ENCODE data around the gene EEA1. TPM values are rescaled to one million over a fixed set of nuclear protein-coding genes. Genes with fewer than 3 reads are reported as not detected.

EEA1 gene
- total and polyA plus RNA-seq, 11 donors: 5.1 to 45.5 (median 28.5) TPM

DNA sequence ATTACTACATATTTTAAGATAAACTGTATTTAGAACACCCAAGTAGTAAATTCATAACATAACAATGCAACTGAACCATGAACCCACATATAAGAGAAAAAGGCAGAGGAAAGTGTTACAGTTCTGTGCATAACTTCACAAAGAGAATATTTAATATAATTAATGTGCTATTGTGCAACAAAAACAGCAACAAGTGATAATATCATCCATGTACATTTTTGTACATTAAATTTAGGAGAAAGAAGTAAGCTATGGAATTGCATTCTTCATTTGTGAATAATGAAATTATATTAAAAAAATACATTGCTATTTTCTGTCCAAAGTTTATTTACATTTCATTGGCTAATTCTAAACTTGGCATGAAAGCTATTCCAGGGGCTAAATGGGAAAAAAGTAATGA is 153.7 kb downstream of the EEA1 start:
- no peak overlapping the region for H3K27ac ChIP-seq
- peaks cover 0 to 57% (median 43%) of the 10 kb centered on the region in 9 donors for H3K36me3 ChIP-seq
- H3K27me3 ChIP-seq: no peaks in the 10 kb centered on the region
- peaks cover 0 to 29% (median 6%) of the 10 kb centered on the region in 12 donors for H3K4me1 ChIP-seq
- intact Hi-C loops (cut with DNase I): no loop called here
- DNase-seq (no peak), ATAC-seq (no peak)
- H3K4me3 ChIP-seq: no peak overlapping the region
- no peaks in the 10 kb centered on the region for H3K9me3 ChIP-seq
- TF ChIP-seq, protein P1, sequence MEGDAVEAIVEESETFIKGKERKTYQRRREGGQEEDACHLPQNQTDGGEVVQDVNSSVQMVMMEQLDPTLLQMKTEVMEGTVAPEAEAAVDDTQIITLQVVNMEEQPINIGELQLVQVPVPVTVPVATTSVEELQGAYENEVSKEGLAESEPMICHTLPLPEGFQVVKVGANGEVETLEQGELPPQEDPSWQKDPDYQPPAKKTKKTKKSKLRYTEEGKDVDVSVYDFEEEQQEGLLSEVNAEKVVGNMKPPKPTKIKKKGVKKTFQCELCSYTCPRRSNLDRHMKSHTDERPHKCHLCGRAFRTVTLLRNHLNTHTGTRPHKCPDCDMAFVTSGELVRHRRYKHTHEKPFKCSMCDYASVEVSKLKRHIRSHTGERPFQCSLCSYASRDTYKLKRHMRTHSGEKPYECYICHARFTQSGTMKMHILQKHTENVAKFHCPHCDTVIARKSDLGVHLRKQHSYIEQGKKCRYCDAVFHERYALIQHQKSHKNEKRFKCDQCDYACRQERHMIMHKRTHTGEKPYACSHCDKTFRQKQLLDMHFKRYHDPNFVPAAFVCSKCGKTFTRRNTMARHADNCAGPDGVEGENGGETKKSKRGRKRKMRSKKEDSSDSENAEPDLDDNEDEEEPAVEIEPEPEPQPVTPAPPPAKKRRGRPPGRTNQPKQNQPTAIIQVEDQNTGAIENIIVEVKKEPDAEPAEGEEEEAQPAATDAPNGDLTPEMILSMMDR (IDR thresholded peaks at IDR 0.05): no peak
- TF ChIP-seq POLR2A (IDR thresholded peaks at IDR 0.05): no peak

DNA sequence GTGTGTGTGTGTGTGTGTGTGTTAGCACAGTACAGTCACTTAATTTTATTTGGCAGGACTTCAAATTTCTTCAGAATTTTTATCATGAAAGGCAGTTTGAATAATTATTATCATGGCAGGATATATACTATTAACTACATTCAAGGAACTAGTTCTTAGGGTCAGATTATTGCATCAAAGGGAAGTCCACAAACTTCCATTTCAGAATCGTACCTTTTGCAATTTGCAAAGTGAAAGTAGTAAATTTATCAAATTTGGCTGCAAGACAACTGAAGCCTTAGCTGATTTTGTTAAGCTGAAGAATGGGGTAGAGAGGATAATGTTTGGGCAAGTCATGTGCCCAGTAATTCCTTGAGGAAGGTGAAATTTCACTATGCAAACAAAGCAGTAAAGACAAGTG is 158.1 kb downstream of the EEA1 start:
- H3K27ac ChIP-seq: no peak overlapping the region
- intact Hi-C loops (cut with DNase I): no loop called here
- no peak for ATAC-seq
- no peaks in the 10 kb centered on the region for H3K27me3 ChIP-seq
- DNase-seq: no peak
- H3K4me3 ChIP-seq: no peak overlapping the region
- no peaks in the 10 kb centered on the region for H3K9me3 ChIP-seq
- H3K36me3 ChIP-seq: peaks cover 0 to 15% (median 8%) of the 10 kb centered on the region in 9 donors
- H3K4me1 ChIP-seq: peaks cover 2 to 36% (median 17%) of the 10 kb centered on the region in 12 donors
- no peak for TF ChIP-seq POLR2A (IDR thresholded peaks at IDR 0.05)
- TF ChIP-seq, protein P1 (IDR thresholded peaks at IDR 0.05): no peak
- 47 to 61% (median 50%) methylated on average over 1 of the region's 1 CpG for WGBS, 4 donors

DNA sequence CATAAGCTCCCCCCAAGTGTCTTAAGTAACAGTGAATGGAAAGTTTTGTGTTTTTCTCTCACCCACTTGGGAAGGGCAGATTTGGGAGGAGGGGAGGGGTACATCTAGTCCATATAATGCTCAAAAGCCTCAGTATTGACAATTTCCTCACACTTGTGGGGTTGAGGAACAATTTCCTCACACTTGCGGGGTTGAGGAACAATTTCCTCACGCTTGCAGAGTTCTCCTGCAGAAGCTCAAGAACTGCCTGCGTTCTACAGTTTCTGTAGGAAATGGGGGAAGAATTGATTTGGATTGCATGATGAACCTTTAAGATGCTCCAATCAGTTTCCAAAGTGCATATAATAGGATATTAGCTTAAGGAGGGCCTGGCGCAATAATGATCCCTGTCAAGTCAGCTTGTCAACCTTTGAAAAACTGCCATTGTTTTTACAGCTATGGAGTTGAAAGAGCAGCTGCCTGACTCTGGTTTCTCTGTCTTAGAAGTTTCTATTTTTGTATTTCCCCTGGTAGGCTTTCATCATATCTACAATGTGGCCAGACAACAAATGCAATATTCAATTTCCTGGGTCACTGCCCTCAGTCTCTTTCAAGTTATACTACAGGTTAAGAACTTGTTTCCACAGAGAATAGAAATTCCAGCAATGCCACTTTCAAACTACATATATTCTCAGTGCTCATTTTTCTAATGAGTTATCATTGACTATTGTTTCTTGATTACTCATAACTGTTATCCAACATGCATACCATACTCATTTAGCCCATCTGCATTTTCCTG is 159.8 kb downstream of the EEA1 start:
- intact Hi-C loops (cut with DNase I): loop anchor here in 1 of 10 donors (10.0 kb wide), 1 partner anchor 895 kb away; no protein-coding TSS in a partner anchor
- Histone ChIP-seq H3K9me3 (no peaks in the 10 kb centered on the region), H3K4me1 (peaks cover 2 to 36% (median 17%) of the 10 kb centered on the region in 12 donors), H3K27ac (peak overlapping the region in 7 of 12 donors; percentile 26 to 65 (median 45)), H3K36me3 (no peaks in the 10 kb centered on the region), H3K27me3 (no peaks in the 10 kb centered on the region), H3K4me3 (no peak overlapping the region)
- 54 to 62% (median 57%) methylated on average over 4 of the region's 4 CpGs for WGBS, 4 donors
- DNase-seq (no peak), ATAC-seq (peak in 3 of 4 donors; percentile 52 to 74 (median 52))
- no peak for TF ChIP-seq POLR2A (IDR thresholded peaks at IDR 0.05)
- TF ChIP-seq, protein P1 (IDR thresholded peaks at IDR 0.05): no peak

DNA sequence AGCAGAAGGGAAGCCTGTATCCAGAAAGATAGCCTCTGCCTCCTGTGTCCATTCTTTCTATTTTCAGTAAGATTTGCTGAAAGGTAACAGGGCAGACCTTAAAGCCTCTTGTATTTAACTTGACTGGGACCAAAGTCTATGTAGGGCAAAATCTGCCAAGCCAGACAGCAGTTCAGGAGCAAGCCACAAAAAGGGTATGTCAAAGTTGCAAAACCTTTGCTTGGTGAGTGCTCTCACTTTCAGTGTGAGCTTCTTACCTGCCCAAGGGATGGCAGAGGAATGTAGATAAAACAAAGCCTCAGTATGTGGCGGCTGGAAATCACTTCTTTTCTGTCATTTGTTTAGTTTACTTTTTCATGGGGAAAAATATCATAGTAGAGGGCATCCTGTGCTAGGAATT is 163.2 kb downstream of the EEA1 start:
- Histone ChIP-seq H3K4me1 (peaks cover 2 to 27% (median 14%) of the 10 kb centered on the region in 12 donors), H3K4me3 (no peak overlapping the region), H3K27ac (no peak overlapping the region), H3K27me3 (no peaks in the 10 kb centered on the region), H3K9me3 (peaks cover 0 to 11% (median 0%) of the 10 kb centered on the region in 12 donors), H3K36me3 (no peaks in the 10 kb centered on the region)
- ATAC-seq: no peak
- DNase-seq: no peak
- TF ChIP-seq POLR2A (IDR thresholded peaks at IDR 0.05): no peak
- TF ChIP-seq, protein P1 (IDR thresholded peaks at IDR 0.05): no peak
- intact Hi-C loops (cut with DNase I): loop anchor here in 1 of 10 donors (10.0 kb wide), 1 partner anchor 891 kb away; no protein-coding TSS in a partner anchor
- WGBS, 4 donors: 94 to 100% (median 96%) methylated on average over 1 of the region's 1 CpG
